GM12874 (cell line): Measurements from ENCODE around the gene ANLN.

Experiments
- CTCF ChIP-seq: IDR thresholded peaks from 2 replicates; pipeline ENCODE4 v1.5.1; 2011; ENCODE audit warnings: low read depth, mild to moderate bottlenecking, control low read depth, low read length, moderate library complexity; ENCODE audit not compliant: insufficient read depth

The ANLN gene

GRCh38 chr7:36448781-36449379 is 59.2 kb downstream of the ANLN start:
- TF ChIP-seq CTCF, result no peak

DNA sequence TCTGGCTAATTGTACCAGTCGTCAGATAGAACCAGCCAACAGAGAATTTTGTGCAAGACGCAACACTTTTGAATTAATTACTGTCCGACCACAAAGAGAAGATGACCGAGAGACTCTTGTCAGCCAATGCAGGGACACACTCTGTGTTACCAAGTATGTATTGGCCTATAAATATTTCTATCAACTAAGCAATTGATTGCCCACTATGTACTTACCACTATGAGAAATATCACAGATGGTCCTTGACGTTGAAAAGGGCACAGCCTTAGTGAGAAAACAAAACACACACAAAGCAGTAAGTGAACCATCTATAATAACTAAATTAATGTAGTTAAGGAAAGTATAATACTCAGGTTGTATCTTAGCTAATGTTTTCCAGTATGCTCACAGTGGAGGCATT is 60.0 kb downstream of the ANLN start:
- no peak for TF ChIP-seq CTCF

DNA sequence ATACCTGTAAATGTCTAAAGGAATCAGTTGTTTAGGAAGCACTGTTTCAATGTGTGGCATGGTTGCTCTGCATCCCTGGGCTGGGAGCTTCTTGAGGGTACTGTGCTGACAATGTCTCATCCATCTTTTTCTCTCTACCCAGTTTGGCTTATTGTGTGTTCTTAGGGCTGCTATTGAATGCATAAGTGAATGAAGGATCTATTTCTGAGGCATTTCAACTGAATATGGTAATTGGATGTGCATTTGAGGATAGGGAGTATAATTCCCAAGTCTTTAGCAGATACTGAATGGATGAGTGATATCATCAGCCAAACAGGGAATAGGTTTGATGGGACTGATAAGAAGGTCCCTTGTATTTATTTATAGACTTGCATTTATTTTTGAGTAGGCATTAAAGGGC is 64.1 kb downstream of the ANLN start:
- no peak for TF ChIP-seq CTCF

DNA sequence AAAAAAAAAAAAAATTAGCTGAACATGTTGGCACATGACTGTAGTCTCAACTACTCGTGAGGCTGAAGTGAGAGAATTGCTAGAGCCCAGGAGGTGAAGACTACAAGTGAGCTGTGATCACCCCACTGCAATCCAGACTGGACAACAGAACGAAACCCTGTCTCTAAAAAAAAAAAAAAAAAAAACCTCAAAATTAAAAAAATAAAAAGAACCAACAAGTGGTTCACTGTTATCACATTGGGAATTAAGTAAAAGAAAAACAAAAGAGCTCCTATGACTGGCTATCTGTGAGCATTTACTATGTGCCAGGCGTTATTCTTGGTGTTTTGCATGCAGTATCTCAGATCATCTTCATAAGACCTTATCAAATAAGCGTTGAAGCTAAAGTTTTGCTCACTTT is 66.0 kb downstream of the ANLN start:
- TF ChIP-seq CTCF, result no peak

GRCh38 chr7:36456138-36456537 is 66.5 kb downstream of the ANLN start:
- no peak for TF ChIP-seq CTCF

GRCh38 chr7:36456548-36456947 is 66.9 kb downstream of the ANLN start:
- no peak for TF ChIP-seq CTCF

DNA sequence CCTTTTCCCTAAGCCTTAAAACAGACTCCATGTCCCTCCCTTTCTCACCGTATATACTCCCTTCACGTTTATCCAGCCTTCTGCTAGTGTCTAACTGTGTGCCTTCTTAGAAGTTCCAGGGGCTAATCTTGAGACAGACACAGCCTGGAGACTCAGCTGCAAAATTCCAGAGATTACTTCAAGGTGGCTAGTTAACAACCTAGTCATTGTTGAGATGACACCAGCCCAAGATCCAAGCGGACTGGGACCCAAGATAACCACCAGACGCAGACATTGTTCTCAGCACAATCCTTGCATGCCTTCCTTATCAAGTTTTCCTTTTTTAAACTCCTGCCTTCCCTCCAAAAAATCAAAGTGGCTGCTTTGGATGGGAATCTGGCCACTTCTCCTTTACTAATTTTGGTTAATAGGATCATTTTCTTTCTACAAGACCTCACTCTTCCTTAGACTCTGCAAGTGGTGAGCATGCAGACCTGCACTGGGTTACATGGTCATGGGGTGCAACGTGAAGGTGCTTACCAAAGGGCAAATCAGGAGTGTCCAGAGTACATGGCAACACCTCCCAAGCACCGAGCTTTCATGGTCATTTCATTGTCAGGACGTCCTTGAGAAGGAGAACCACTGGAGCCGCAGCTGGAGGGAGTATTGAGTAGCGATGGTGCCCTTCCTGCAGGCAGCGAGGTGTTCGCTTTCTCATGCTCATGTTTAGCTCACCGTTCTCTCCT is 69.7 kb downstream of the ANLN start:
- TF ChIP-seq CTCF, result no peak
